Astrocyte (in vitro differentiated cells and primary cell): Measurements from ENCODE around the gene ATP6V0B. TPM values are rescaled to one million over a fixed set of nuclear protein-coding genes. Genes with fewer than 3 reads are reported as not detected.

Experiments
- DNase-seq: peaks from one replicate; pipeline ENCODE4 v3.0.0-alpha.2; 2010; ENCODE audit warnings: low read depth
- FAIRE-seq: peaks from 2 replicates; lab custom pipeline; 2011; peaks lifted over from hg19 to GRCh38; lab: Jason Lieb, UNC
- H2AFZ ChIP-seq: 2 replicates; pipeline ENCODE4 v1.6.0; 2012; ENCODE audit warnings: low read depth, low read length, inconsistent platforms
- H3K27ac ChIP-seq: 2 replicates; pipeline ENCODE4 v1.5.1; 2011; ENCODE audit warnings: low read depth, low read length, inconsistent platforms
- H3K27me3 ChIP-seq: 2 replicates; pipeline ENCODE4 v1.6.0; 2011; ENCODE audit warnings: low read length, inconsistent platforms; ENCODE audit not compliant: insufficient read depth
- H3K36me3 ChIP-seq: 2 replicates; pipeline ENCODE4 v1.5.1; 2011; ENCODE audit warnings: low read length, inconsistent platforms; ENCODE audit not compliant: insufficient read depth
- H3K4me1 ChIP-seq: 2 replicates; pipeline ENCODE4 v1.5.1; 2011; ENCODE audit warnings: low read length, inconsistent platforms; ENCODE audit not compliant: insufficient read depth
- H3K4me2 ChIP-seq: 2 replicates; pipeline ENCODE4 v1.6.0; 2012; ENCODE audit warnings: low read length, inconsistent platforms
- H3K4me3 ChIP-seq: 2 replicates; pipeline ENCODE4 v1.5.1; 2011; ENCODE audit warnings: low read depth, mild to moderate bottlenecking, low read length, inconsistent platforms; ENCODE audit not compliant: insufficient read depth
- H3K79me2 ChIP-seq: 2 replicates; pipeline ENCODE4 v1.6.0; 2012; ENCODE audit warnings: mild to moderate bottlenecking, low read length, inconsistent platforms; ENCODE audit not compliant: insufficient read depth
- H3K9ac ChIP-seq: 2 replicates; pipeline ENCODE4 v1.6.0; 2012; ENCODE audit warnings: mild to moderate bottlenecking, low read length, inconsistent platforms
- H3K9me3 ChIP-seq: 2 replicates; pipeline ENCODE4 v1.5.1; 2012; ENCODE audit warnings: low read depth, mild to moderate bottlenecking, low read length, inconsistent platforms; ENCODE audit not compliant: insufficient read depth
- H4K20me1 ChIP-seq: 2 replicates; pipeline ENCODE4 v1.6.0; 2012; ENCODE audit warnings: low read length, inconsistent platforms; ENCODE audit not compliant: insufficient read depth
- H3K27ac Mint-ChIP-seq: one replicate; pipeline ENCODE4 v1.8.0; 2021; ENCODE audit warnings: mild to moderate bottlenecking, mixed read lengths; ENCODE audit not compliant: unreplicated experiment
- H3K27me3 Mint-ChIP-seq: one replicate; pipeline ENCODE4 v1.8.0; 2021; ENCODE audit warnings: low read depth, mixed read lengths; ENCODE audit not compliant: unreplicated experiment
- H3K36me3 Mint-ChIP-seq: one replicate; pipeline ENCODE4 v1.8.0; 2021; ENCODE audit warnings: low read depth, mixed read lengths; ENCODE audit not compliant: unreplicated experiment
- H3K4me1 Mint-ChIP-seq: one replicate; pipeline ENCODE4 v1.8.0; 2021; ENCODE audit warnings: low read depth, mixed read lengths; ENCODE audit not compliant: unreplicated experiment
- H3K4me3 Mint-ChIP-seq: one replicate; pipeline ENCODE4 v1.8.0; 2021; ENCODE audit warnings: mild to moderate bottlenecking, moderate library complexity, mixed read lengths; ENCODE audit not compliant: unreplicated experiment
- H3K9me3 Mint-ChIP-seq: one replicate; pipeline ENCODE4 v1.8.0; 2021; ENCODE audit warnings: mild to moderate bottlenecking, mixed read lengths; ENCODE audit not compliant: unreplicated experiment
- CTCF ChIP-seq: IDR thresholded peaks from 2 replicates; pipeline ENCODE4 v1.5.1; 2011; ENCODE audit warnings: low read depth, mild to moderate bottlenecking, inconsistent platforms, low read length, moderate library complexity; ENCODE audit not compliant: insufficient read depth
- EZH2 ChIP-seq: IDR thresholded peaks from 2 replicates; pipeline ENCODE4 v1.6.1; 2012; ENCODE audit warnings: mild to moderate bottlenecking, low read length, inconsistent platforms; ENCODE audit not compliant: insufficient read depth
- total RNA-seq: library from RNA; stranded (reverse); gene quantifications from 2 replicates; pipeline ENCODE4 v1.2.1, GENCODE V29; 2021

Gene ATP6V0B
- total RNA-seq, 1 donor from 2014 or later = 175 TPM

- no peak overlapping the region for H3K4me3 Mint-ChIP-seq
- FAIRE-seq = no peak
These were observed 11.8 kb upstream of the ATP6V0B start for GRCh38 chr1:43963006-43963405.

GRCh38 chr1:43963890-43964289 is 10.9 kb upstream of the ATP6V0B start:
- no peak overlapping the region for H2AFZ ChIP-seq
- no peak overlapping the region for H3K27ac ChIP-seq
- Mint-ChIP-seq H3K27me3 (no peaks in the 10 kb centered on the region), H3K27ac (no peak overlapping the region), H3K9me3 (no peaks in the 10 kb centered on the region), H3K36me3 (peaks cover 31% of the 10 kb centered on the region), H3K4me3 (no peak overlapping the region), H3K4me1 (no peaks in the 10 kb centered on the region)
- no peak overlapping the region for H3K9ac ChIP-seq
- FAIRE-seq (no peak), DNase-seq (no peak)
- H4K20me1 ChIP-seq = peaks cover 20% of the 10 kb centered on the region
- no peaks in the 10 kb centered on the region for H3K79me2 ChIP-seq
- no peaks in the 10 kb centered on the region for H3K4me1 ChIP-seq
- no peak for TF ChIP-seq EZH2
- TF ChIP-seq CTCF = no peak
- H3K36me3 ChIP-seq = no peaks in the 10 kb centered on the region
- no peaks in the 10 kb centered on the region for H3K9me3 ChIP-seq
- H3K4me2 ChIP-seq = no peak overlapping the region
- H3K4me3 ChIP-seq = no peak overlapping the region
- H3K27me3 ChIP-seq = no peaks in the 10 kb centered on the region

More at GRCh38 chr1:43963006-43963405, 11.8 kb upstream of the ATP6V0B start:
- Histone ChIP-seq H3K4me1 (no peaks in the 10 kb centered on the region), H3K9ac (no peak overlapping the region), H4K20me1 (peaks cover 20% of the 10 kb centered on the region), H3K36me3 (no peaks in the 10 kb centered on the region), H3K27me3 (no peaks in the 10 kb centered on the region), H3K9me3 (no peaks in the 10 kb centered on the region), H3K79me2 (no peaks in the 10 kb centered on the region), H2AFZ (no peak overlapping the region), H3K4me3 (no peak overlapping the region), H3K27ac (no peak overlapping the region), H3K4me2 (no peak overlapping the region)
- no peak for TF ChIP-seq EZH2
- Mint-ChIP-seq H3K36me3 (peaks cover 39% of the 10 kb centered on the region), H3K27me3 (no peaks in the 10 kb centered on the region), H3K4me1 (no peaks in the 10 kb centered on the region), H3K27ac (no peak overlapping the region), H3K9me3 (peaks cover 1% of the 10 kb centered on the region)
- no peak for DNase-seq

GRCh38 chr1:43965316-43965715 is 9.4 kb upstream of the ATP6V0B start:
- Mint-ChIP-seq H3K9me3 (no peaks in the 10 kb centered on the region), H3K27me3 (no peaks in the 10 kb centered on the region), H3K36me3 (peaks cover 23% of the 10 kb centered on the region), H3K27ac (no peak overlapping the region), H3K4me1 (peaks cover 1% of the 10 kb centered on the region), H3K4me3 (no peak overlapping the region)
- Histone ChIP-seq H3K4me3 (no peak overlapping the region), H3K27ac (no peak overlapping the region), H3K9me3 (no peaks in the 10 kb centered on the region), H3K4me1 (no peaks in the 10 kb centered on the region), H3K36me3 (no peaks in the 10 kb centered on the region), H3K27me3 (no peaks in the 10 kb centered on the region), H3K9ac (no peak overlapping the region), H2AFZ (no peak overlapping the region), H3K4me2 (no peak overlapping the region), H3K79me2 (peaks cover 2% of the 10 kb centered on the region), H4K20me1 (peaks cover 20% of the 10 kb centered on the region)
- DNase-seq (no peak), FAIRE-seq (no peak)
- TF ChIP-seq EZH2 (no peak), CTCF (no peak)
